Activated B cell treated with CpG ODN at 0.5 μM for 24 hours (primary cell): ENCODE results near the gene CCR7. TPM values are rescaled to one million over a fixed set of nuclear protein-coding genes. Genes with fewer than 3 reads are reported as not detected.
A peak's percentile ranks its signal among the peaks of the same experiment; 100 is the strongest.

Experiments used
- ATAC-seq: fragments of 200-7000 bp; cut with Tn5 transposase; one replicate; pipeline ENCODE4 v1.10.0; 2021; ENCODE audit warnings: low read depth, mild to moderate bottlenecking, moderate library complexity
- CTCF ChIA-PET: fragments of 350-600 bp; sonication (Branson Sonifier 250); formaldehyde crosslinking; loops from one replicate; lab custom pipeline; 2021; ENCODE audit warnings: antibody characterized with exemption; lab: Charles Lee
- POLR2A ChIA-PET: fragments of 350-600 bp; sonication (Branson Sonifier 250); formaldehyde crosslinking; loops from one replicate; lab custom pipeline; 2021; ENCODE audit warnings: antibody characterized with exemption; lab: Charles Lee
- DNase-seq: peaks from one replicate; pipeline ENCODE4 v3.0.0; 2022
- H3K27ac Mint-ChIP-seq: one replicate; pipeline ENCODE4 v1.8.0; 2020; ENCODE audit warnings: mixed read lengths
- H3K27me3 Mint-ChIP-seq: one replicate; pipeline ENCODE4 v1.8.0; 2021; ENCODE audit warnings: mixed read lengths
- H3K36me3 Mint-ChIP-seq: one replicate; pipeline ENCODE4 v1.8.0; 2021; ENCODE audit warnings: low read depth, mixed read lengths
- H3K4me1 Mint-ChIP-seq: one replicate; pipeline ENCODE4 v1.8.0; 2021; ENCODE audit warnings: mixed read lengths
- H3K4me3 Mint-ChIP-seq: one replicate; pipeline ENCODE4 v1.8.0; 2020; ENCODE audit warnings: mild to moderate bottlenecking, mixed read lengths
- H3K9me3 Mint-ChIP-seq: one replicate; pipeline ENCODE4 v1.8.0; 2020; ENCODE audit warnings: mixed read lengths
- intact Hi-C: fragments of 100-400 bp; cut with micrococcal nuclease; formaldehyde crosslinking; loops from one replicate; pipeline ENCODE4 v1.15.1; 2024
- total RNA-seq: library from RNA; stranded (reverse); gene quantifications from 2 replicates; pipeline ENCODE4 v1.2.3, GENCODE V29; 2022
- TF ChIP-seq, protein P1 (sequence below): fragments of 200-600 bp; IDR thresholded peaks from one replicate; pipeline ENCODE4 v1.8.0; 2022; ENCODE audit warnings: antibody characterized with exemption, mild to moderate bottlenecking

CCR7 gene
- total RNA-seq, 1 donor from 2014 or later: 572 TPM

DNA sequence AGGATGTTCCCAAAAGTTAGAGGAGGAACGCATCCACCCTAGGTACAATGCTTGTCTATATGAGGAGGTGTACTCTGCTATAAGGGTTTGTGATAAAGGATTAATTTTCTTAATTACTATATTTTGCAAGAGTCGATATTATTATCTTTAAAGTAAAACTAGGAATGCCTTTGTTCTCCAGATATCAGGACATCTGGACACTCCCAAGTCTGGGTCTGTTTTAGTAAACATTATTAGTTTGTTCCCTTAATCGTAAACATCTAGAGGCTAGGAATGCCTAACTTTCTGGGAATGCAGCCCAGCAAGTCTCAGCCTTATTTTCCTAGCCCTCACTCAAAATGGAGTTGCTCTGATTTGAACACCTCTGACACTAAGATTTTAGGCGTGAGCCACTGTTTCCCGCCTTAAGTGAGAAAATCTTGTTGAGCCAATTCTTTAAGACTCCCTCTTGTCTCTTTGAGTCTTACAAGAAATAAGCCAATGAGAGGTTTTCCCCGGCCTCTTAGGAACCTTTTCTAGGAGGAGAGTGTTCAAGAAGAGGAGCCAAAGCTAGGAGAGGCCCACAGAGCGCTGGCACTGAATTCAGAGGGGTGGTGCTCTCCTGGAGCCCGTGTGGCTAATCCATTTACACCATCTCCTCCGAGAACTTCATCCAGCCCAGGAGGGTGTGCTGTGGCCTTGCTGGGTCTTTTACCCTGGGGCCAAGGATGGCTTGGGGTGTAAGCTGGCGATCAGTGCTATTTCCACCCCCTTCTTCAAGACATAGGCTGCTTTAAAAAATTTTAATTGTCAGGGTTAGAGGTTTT, 41.5 kb upstream of the CCR7 start:
- intact Hi-C loops: no loop called here
- no peak overlapping the region for H3K4me3 Mint-ChIP-seq
- DNase-seq: no peak
- TF ChIP-seq, protein P1, sequence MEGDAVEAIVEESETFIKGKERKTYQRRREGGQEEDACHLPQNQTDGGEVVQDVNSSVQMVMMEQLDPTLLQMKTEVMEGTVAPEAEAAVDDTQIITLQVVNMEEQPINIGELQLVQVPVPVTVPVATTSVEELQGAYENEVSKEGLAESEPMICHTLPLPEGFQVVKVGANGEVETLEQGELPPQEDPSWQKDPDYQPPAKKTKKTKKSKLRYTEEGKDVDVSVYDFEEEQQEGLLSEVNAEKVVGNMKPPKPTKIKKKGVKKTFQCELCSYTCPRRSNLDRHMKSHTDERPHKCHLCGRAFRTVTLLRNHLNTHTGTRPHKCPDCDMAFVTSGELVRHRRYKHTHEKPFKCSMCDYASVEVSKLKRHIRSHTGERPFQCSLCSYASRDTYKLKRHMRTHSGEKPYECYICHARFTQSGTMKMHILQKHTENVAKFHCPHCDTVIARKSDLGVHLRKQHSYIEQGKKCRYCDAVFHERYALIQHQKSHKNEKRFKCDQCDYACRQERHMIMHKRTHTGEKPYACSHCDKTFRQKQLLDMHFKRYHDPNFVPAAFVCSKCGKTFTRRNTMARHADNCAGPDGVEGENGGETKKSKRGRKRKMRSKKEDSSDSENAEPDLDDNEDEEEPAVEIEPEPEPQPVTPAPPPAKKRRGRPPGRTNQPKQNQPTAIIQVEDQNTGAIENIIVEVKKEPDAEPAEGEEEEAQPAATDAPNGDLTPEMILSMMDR: no peak
- no peaks in the 10 kb centered on the region for H3K9me3 Mint-ChIP-seq
- H3K27me3 Mint-ChIP-seq: no peaks in the 10 kb centered on the region
- H3K36me3 Mint-ChIP-seq: no peaks in the 10 kb centered on the region
- H3K27ac Mint-ChIP-seq: no peak overlapping the region
- no peak for ATAC-seq
- POLR2A ChIA-PET: interaction anchor here (0.6 to 21.8 kb wide), 3 partner anchors 44 to 169 kb away, joined by 3 to 1885 read pairs (median 87); partner anchors contain the start of gene CCR7
- CTCF ChIA-PET: no interaction called here
- peaks cover 66% of the 10 kb centered on the region for H3K4me1 Mint-ChIP-seq

DNA sequence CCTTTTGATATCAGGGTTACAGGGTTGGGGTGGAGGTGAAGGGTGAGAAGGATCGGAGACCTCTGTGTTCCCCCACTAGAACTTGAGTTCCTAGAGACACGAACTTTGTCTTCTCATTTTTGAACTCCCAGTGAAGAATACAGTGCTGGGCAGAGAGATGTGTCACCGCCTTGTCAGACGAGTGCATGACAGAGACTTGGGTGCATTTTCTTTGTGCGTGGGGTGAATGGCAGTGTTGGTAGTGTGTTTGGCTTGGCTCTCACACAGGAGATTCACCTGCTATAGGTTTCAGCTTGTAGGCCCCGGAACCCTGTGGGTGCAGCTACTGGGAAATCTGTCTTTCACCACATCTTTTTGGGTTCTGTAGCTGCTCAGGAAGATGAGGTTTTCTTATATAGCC, 40.0 kb upstream of the CCR7 start:
- Mint-ChIP-seq H3K9me3 (no peaks in the 10 kb centered on the region), H3K27me3 (no peaks in the 10 kb centered on the region), H3K4me3 (no peak overlapping the region), H3K36me3 (no peaks in the 10 kb centered on the region), H3K27ac (no peak overlapping the region), H3K4me1 (peaks cover 71% of the 10 kb centered on the region)
- TF ChIP-seq, protein P1: no peak
- ATAC-seq: no peak
- no peak for DNase-seq
- intact Hi-C loops: no loop called here
- ChIA-PET CTCF (interaction anchor here (4.0 kb wide), 1 partner anchor 10 kb away, joined by 27 read pairs; no protein-coding TSS in a partner anchor), POLR2A (interaction anchor here (4.5 to 5.5 kb wide), 2 partner anchors 9 to 43 kb away, joined by 60 to 87 read pairs; partner anchors contain the start of gene CCR7)

- POLR2A ChIA-PET: interaction anchor here (0.9 to 5.5 kb wide), 5 partner anchors 10 to 53 kb away, joined by 3 to 87 read pairs (median 4); partner anchors contain the start of gene CCR7
- Mint-ChIP-seq H3K36me3 (no peaks in the 10 kb centered on the region), H3K4me1 (peaks cover 74% of the 10 kb centered on the region), H3K27ac (peak overlapping the region; percentile 20), H3K4me3 (no peak overlapping the region), H3K27me3 (no peaks in the 10 kb centered on the region), H3K9me3 (no peaks in the 10 kb centered on the region)
- CTCF ChIA-PET: interaction anchor here (1.9 to 4.0 kb wide), 2 partner anchors 10 to 44 kb away, joined by 7 to 27 read pairs; no protein-coding TSS in a partner anchor
- DNase-seq (no peak), ATAC-seq (no peak)
- TF ChIP-seq, protein P1: no peak
- intact Hi-C loops: no loop called here
Measured at GRCh38 chr17:40604327-40605080, 39.2 kb upstream of the CCR7 start.

- no peaks in the 10 kb centered on the region for H3K36me3 Mint-ChIP-seq
- peaks cover 75% of the 10 kb centered on the region for H3K4me1 Mint-ChIP-seq
- peak overlapping the region; percentile 70 for H3K27ac Mint-ChIP-seq
- DNase-seq (no peak), ATAC-seq (no peak)
- no peaks in the 10 kb centered on the region for H3K9me3 Mint-ChIP-seq
- H3K27me3 Mint-ChIP-seq: no peaks in the 10 kb centered on the region
- H3K4me3 Mint-ChIP-seq: no peak overlapping the region
- intact Hi-C loops: no loop called here
- POLR2A ChIA-PET: interaction anchor here (0.6 to 5.5 kb wide), 8 partner anchors 8 to 71 kb away, joined by 3 to 87 read pairs (median 6); partner anchors contain the start of gene CCR7
- CTCF ChIA-PET: interaction anchor here (1.2 to 4.0 kb wide), 3 partner anchors 12 to 42 kb away, joined by 3 to 27 read pairs (median 7); no protein-coding TSS in a partner anchor
- TF ChIP-seq, protein P1: no peak
Measured at GRCh38 chr17:40602445-40603443, 37.5 kb upstream of the CCR7 start.
